GM10266 (cell line): ENCODE data around the gene PHACTR3.

Experiments used
- DNase-seq: peaks from one replicate; pipeline ENCODE4 v3.0.0; 2012; ENCODE audit errors: extremely low spot score
- CTCF ChIP-seq: IDR thresholded peaks from 2 replicates; pipeline ENCODE4 v1.5.1; 2012; ENCODE audit warnings: mild to moderate bottlenecking, low read depth; ENCODE audit not compliant: control insufficient read depth, insufficient read depth; ENCODE audit errors: missing control alignments

Gene PHACTR3

GRCh38 chr20:59640267-59640666 is 35.9 kb downstream of the PHACTR3 start:
- TF ChIP-seq CTCF = no peak

DNA sequence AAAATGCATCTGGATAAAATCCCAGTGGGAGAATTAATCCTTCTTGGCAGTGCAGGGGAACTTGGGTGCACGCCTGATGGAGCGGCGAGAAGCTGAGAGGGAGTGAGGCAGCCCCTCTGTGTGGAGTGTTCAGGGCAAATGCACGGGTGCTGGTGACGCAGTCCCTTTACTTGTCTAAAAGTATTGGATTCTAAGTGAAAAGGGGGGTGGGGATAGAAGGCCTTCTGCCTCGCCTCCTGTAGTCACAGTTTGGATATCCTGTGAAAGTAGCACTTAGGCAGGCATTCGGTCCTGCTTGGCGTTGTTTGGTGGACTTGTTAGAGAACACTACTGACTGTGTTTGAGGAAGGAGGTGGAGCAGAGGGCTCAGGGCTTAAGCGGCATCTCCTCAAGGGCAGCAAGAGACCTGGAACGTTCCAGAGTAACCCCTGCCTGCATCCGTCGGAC is 39.3 kb downstream of the PHACTR3 start:
- DNase-seq = no peak
- TF ChIP-seq CTCF = no peak

More at GRCh38 chr20:59640267-59640666, 35.9 kb downstream of the PHACTR3 start:
- DNase-seq = no peak

GRCh38 chr20:59644371-59644939 is 40.1 kb downstream of the PHACTR3 start:
- no peak for TF ChIP-seq CTCF
- no peak for DNase-seq

GRCh38 chr20:59645271-59645670 is 40.9 kb downstream of the PHACTR3 start:
- TF ChIP-seq CTCF = no peak
- DNase-seq = no peak

DNA sequence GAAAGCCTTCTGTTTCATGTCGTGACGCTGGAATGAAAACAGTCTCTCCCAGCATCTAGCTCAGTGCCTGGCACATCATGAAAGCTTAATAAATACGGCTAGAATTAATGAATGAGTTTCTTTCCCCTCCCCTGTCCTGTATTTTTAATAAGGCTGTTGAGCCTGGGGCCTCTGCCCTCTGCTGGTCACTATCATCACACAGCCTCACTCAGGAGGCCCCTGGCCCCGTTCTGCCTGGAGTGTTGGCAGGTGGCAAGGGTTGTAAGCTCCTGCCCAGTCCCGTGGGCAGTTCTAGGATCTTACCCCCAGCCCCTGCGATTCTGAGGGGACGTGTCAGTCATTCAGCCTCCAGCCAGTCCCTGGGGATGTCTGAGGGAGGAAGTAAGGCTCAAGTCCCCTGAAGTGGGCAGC is 41.4 kb downstream of the PHACTR3 start:
- no peak for TF ChIP-seq CTCF
- no peak for DNase-seq

DNA sequence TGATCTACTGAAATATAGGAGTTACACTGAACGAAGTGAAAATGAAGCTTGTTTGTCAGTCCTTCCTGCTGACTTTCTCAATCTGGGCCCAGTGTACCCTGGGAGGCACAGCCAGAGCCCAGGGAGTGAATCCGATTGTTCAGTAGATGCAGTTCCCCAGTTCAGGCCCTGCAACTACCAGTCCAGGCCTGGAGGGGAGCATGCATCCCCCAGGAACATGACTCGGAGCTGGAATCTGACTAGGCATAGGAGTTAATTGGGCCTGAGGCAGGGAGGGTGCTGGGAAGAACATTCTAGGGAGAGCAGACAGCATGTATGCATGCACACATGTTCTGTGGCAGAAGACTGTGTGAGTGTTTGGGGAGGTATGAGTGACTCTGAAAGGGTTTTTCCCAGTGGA is 42.1 kb downstream of the PHACTR3 start:
- no peak for TF ChIP-seq CTCF
- no peak for DNase-seq

DNA sequence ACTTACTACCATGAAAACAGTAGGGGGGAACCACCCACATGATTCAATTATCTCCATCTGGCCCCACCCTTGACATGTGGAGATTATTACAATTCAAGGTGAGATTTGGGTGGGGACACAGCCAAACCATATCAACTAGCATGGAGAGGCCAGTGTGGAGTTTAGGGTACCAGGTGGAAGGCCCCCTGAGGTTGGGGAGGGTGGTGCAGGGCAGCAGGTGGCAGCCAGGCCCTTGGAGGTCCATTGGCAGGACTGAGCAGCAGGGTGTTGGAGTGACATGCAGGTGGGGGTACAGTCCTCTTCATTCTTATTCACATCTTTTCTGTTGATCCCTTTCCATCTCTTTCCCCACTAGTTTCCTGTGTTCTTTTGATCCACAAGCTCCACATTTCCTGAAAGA is 42.9 kb downstream of the PHACTR3 start:
- no peak for DNase-seq
- no peak for TF ChIP-seq CTCF
